Lung (tissue), 12 donors: ENCODE measurements around the gene SIN3A. TPM values are rescaled to one million over a fixed set of nuclear protein-coding genes. Genes with fewer than 3 reads are reported as not detected.
A peak's percentile ranks its signal among the peaks of the same experiment; 100 is the strongest.

Experiments used
- ATAC-seq: fragments of 200-7000 bp; cut with Tn5 transposase; one replicate; pipeline ENCODE4 v1.9.1; 2020; ENCODE audit warnings: moderate number of reproducible peaks; ENCODE audit not compliant: insufficient read depth, low FRiP score
- DNase-seq, 3 donors: peaks; one replicate each; pipeline ENCODE4 v3.0.0-alpha.2; 2013 to 2017
- H3K27ac ChIP-seq, 2 donors: one replicate each; pipeline ENCODE4 v1.5.1; 2013; ENCODE audit warnings: mild to moderate bottlenecking in 2 of 2, moderate library complexity in 2 of 2, control low read depth in 1 of 2, inconsistent platforms in 1 of 2, low read depth in 1 of 2, low read length in 1 of 2
- H3K27me3 ChIP-seq, 3 donors: one replicate each; pipeline ENCODE4 v1.5.1; 2013; ENCODE audit warnings: low read length in 2 of 3; ENCODE audit not compliant: control insufficient read depth in 3 of 3, insufficient read depth in 3 of 3
- H3K36me3 ChIP-seq, 4 donors: one replicate each; pipeline ENCODE4 v1.5.1; 2013; ENCODE audit warnings: low read length in 4 of 4, mild to moderate bottlenecking in 1 of 4, moderate library complexity in 1 of 4; ENCODE audit not compliant: control insufficient read depth in 4 of 4, insufficient read depth in 4 of 4
- H3K4me1 ChIP-seq, 5 donors: one replicate each; pipeline ENCODE4 v1.5.1; 2013; ENCODE audit warnings: low read length in 5 of 5, mild to moderate bottlenecking in 2 of 5, moderate library complexity in 1 of 5; ENCODE audit not compliant: control insufficient read depth in 5 of 5, insufficient read depth in 5 of 5
- H3K4me3 ChIP-seq: one replicate; pipeline ENCODE4 v1.5.1; 2013; ENCODE audit warnings: mild to moderate bottlenecking, control low read depth, moderate library complexity
- H3K9ac ChIP-seq, 2 donors: one replicate each; pipeline ENCODE4 v1.5.1; 2013; ENCODE audit warnings: low read length in 2 of 2, control low read depth in 1 of 2; ENCODE audit not compliant: insufficient read depth in 1 of 2
- H3K9me3 ChIP-seq, 4 donors: one replicate each; pipeline ENCODE4 v1.5.1; 2013; ENCODE audit warnings: low read length in 3 of 4, mild to moderate bottlenecking in 1 of 4, moderate library complexity in 1 of 4; ENCODE audit not compliant: control insufficient read depth in 4 of 4, insufficient read depth in 3 of 4
- CTCF ChIP-seq: IDR thresholded peaks from 2 replicates; pipeline ENCODE4 v1.5.1; 2012; ENCODE audit warnings: mild to moderate bottlenecking; ENCODE audit errors: control extremely low read depth, extremely low read depth
- WGBS, 2 donors: extraction: QIAGEN DNeasy Blood & Tissue Kit; methylation state at CpG; one replicate each; pipeline ENCODE4 v1.1.7; 2013; 5-methylcytosine and 5-hydroxymethylcytosine counted together
- polyA plus RNA-seq, 2 donors: library from polyadenylated mRNA; stranded (reverse); fragments of 200-250 nt; gene quantifications; one replicate each; pipeline ENCODE4 v1.2.1, GENCODE V29; 2013
- total RNA-seq, 2 donors: library from RNA; depleted of rRNA in 1 of 2; stranded (reverse); fragments of >200 nt in 1 of 2; gene quantifications; one replicate each; pipeline ENCODE4 v1.2.1, GENCODE V29; 2014 to 2021
- donor health status: control.
- donor health status: control.
- donor health status: Bipolar disorder and iron deficiency.
- donor health status: healthy.
- donor health status: DM: yes; HTN: yes; CAD: no.

SIN3A gene
- total and polyA plus RNA-seq, 4 donors, result 9.8 to 86.1 (median 43.0) TPM

GRCh38 chr15:75452364-75452864 lies 924 bp upstream of the SIN3A start:
- peak overlapping the region; percentile 59 for H3K4me3 ChIP-seq
- peak overlapping the region; percentile 90 to 97 for H3K27ac ChIP-seq
- peak overlapping the region; percentile 81 to 96 for H3K9ac ChIP-seq
- H3K4me1 ChIP-seq, result peaks cover 0 to 33% (median 7%) of the 10 kb centered on the region in 5 donors
- peaks cover 0 to 3% (median 0%) of the 10 kb centered on the region in 4 donors for H3K36me3 ChIP-seq
- peak; percentile 84 to 92 (median 91) for DNase-seq
- WGBS, 2 donors, result 0% methylated on average over 16 of the region's 16 CpGs
- ATAC-seq, result no peak
- TF ChIP-seq CTCF, result no peak
- no peaks in the 10 kb centered on the region for H3K9me3 ChIP-seq
- no peaks in the 10 kb centered on the region for H3K27me3 ChIP-seq

- Histone ChIP-seq H3K4me1 (peaks cover 0 to 27% (median 7%) of the 10 kb centered on the region in 5 donors), H3K4me3 (peak overlapping the region; percentile 86), H3K27me3 (no peaks in the 10 kb centered on the region), H3K27ac (peak overlapping the region; percentile 98 to 99), H3K9ac (peak overlapping the region in 1 of 2 donors; percentile 52), H3K9me3 (no peaks in the 10 kb centered on the region), H3K36me3 (peaks cover 0 to 3% (median 0%) of the 10 kb centered on the region in 4 donors)
- ATAC-seq (no peak), DNase-seq (no peak)
- TF ChIP-seq CTCF, result no peak
- WGBS, 2 donors, result 1% methylated on average over 28 to 45 of the region's 45 CpGs
Measured at GRCh38 chr15:75451202-75451673, 252 bp downstream of the SIN3A start.

GRCh38 chr15:75450307-75451201 lies 936 bp downstream of the SIN3A start:
- TF ChIP-seq CTCF, result no peak
- peak overlapping the region; percentile 69 to 90 for H3K27ac ChIP-seq

More at GRCh38 chr15:75450307-75451201, 936 bp downstream of the SIN3A start:
- Histone ChIP-seq H3K4me1 (peaks cover 0 to 25% (median 7%) of the 10 kb centered on the region in 5 donors), H3K9me3 (no peaks in the 10 kb centered on the region), H3K4me3 (peak overlapping the region; percentile 46), H3K9ac (peak overlapping the region in 1 of 2 donors; percentile 35), H3K36me3 (peaks cover 0 to 5% (median 0%) of the 10 kb centered on the region in 4 donors), H3K27me3 (no peaks in the 10 kb centered on the region)
- ATAC-seq (peak; percentile 30), DNase-seq (peak; percentile 99)
- 0 to 1% methylated on average over 46 to 62 of the region's 62 CpGs for WGBS, 2 donors
